Mesodermal cell (in vitro differentiated cells): ENCODE measurements around the gene TH.

Source experiments
- H3K27ac ChIP-seq: 2 replicates; pipeline ENCODE4 v1.7.0; 2013; ENCODE audit warnings: mild to moderate bottlenecking, low read depth, low read length, moderate library complexity; ENCODE audit not compliant: severe bottlenecking
- H3K36me3 ChIP-seq: 2 replicates; pipeline ENCODE4 v1.7.1; 2013; ENCODE audit warnings: mild to moderate bottlenecking, low read length, moderate library complexity; ENCODE audit not compliant: control insufficient read depth, insufficient read depth
- H3K4me1 ChIP-seq: one replicate; pipeline ENCODE4 v1.7.1; 2013; ENCODE audit warnings: mild to moderate bottlenecking, low read length; ENCODE audit not compliant: insufficient read depth, control insufficient read depth, poor library complexity, severe bottlenecking
- H3K4me3 ChIP-seq: 2 replicates; pipeline ENCODE4 v1.7.0; 2013; ENCODE audit warnings: low read length, control low read depth, mild to moderate bottlenecking; ENCODE audit not compliant: insufficient read depth, poor library complexity, severe bottlenecking; ENCODE audit errors: extremely low read depth
- H3K9me3 ChIP-seq: 2 replicates; pipeline ENCODE4 v1.7.1; 2013; ENCODE audit warnings: mild to moderate bottlenecking, low read length, moderate library complexity; ENCODE audit not compliant: control insufficient read depth
- WGBS, 2 experiments: methylation state at CpG; one replicate each; pipeline ENCODE4 v1.1.5; 2013; ENCODE audit warnings: missing lambda C conversion rate in 2 of 2; ENCODE audit not compliant: insufficient coverage in 2 of 2; 5-methylcytosine and 5-hydroxymethylcytosine counted together

Gene TH

DNA sequence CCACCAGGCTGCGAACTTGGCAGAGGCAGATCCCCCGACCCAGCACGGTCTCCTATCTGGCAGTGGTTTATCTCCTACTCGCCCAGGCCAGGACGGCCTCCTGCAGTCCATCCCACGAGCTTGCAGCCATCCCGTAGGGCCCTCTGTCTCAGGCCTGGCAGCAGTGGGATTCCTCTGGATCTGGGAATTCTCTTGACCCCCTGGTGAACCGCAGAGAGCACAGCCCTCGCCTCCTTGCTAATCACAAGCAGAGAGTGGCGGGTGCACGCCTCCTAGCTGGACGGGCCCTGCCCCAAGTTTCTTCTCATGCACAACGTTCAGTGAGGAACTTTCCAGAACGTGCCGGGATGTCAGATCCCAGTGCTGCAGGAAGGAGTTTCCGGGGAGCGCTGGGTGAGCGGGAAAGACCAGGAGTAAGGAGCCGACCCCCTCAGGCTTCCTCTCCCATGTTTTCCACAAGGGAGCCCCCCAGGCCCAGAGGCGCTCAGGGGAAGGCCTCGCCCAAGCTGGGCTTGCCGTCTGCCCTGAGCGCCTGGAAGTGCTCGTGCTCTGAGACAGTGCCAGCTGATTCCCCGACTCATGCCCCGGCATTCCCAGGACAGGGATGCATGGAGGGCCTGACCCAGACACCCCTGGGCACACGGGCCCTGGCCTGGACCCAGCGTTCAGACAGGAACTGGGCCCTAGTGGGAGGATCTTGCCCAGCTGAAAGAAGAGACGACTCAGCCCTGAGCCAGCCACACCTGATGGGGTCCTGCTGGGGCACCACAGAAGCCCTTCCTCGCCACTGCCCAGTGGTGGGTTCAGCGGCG is 57.0 kb downstream of the TH start:
- peaks cover 9% of the 10 kb centered on the region for H3K9me3 ChIP-seq
- H3K4me3 ChIP-seq: no peak overlapping the region
- H3K4me1 ChIP-seq: no peaks in the 10 kb centered on the region
- no peak overlapping the region for H3K27ac ChIP-seq
- H3K36me3 ChIP-seq: no peaks in the 10 kb centered on the region
- WGBS, 2 experiments: 88 to 93% methylated on average over 28 to 31 of the region's 32 CpGs
